HG03064 (cell line): ENCODE results near the gene KRTAP1-1.
"Not testable (repeated sequence)": the region's sequence is repeated elsewhere in the genome, so short reads cannot be mapped to it uniquely, and the experiment has no call there.

ENCODE experiments used
- ATAC-seq: cut with Tn5 transposase; IDR thresholded peaks from one replicate; pipeline ENCODE4 v1.9.1; 2021; ENCODE audit warnings: low read depth; ENCODE audit not compliant: unreplicated experiment

The KRTAP1-1 gene

GRCh38 chr17:41013181-41013580, 28.1 kb downstream of the KRTAP1-1 start:
- ATAC-seq = no peak

GRCh38 chr17:41012326-41013120, 28.7 kb downstream of the KRTAP1-1 start:
- ATAC-seq = no peak

- no peak for ATAC-seq
Measured at GRCh38 chr17:41010441-41010840, 30.8 kb downstream of the KRTAP1-1 start.

GRCh38 chr17:41009936-41010335, 31.3 kb downstream of the KRTAP1-1 start:
- ATAC-seq = no peak

- ATAC-seq = no peak
Measured at GRCh38 chr17:41009301-41009760, 31.9 kb downstream of the KRTAP1-1 start.

- no peak for ATAC-seq
Measured at GRCh38 chr17:41008811-41009210, 32.4 kb downstream of the KRTAP1-1 start, which contains the start of gene KRTAP3-1. Gene KRTAP3-1, minus strand, starts transcription at chr17:41009128. Its CDS starts 54 bp downstream, at chr17:41009074.

- no peak for ATAC-seq
Measured at GRCh38 chr17:41004397-41004796, 36.9 kb downstream of the KRTAP1-1 start.

- ATAC-seq = no peak
Measured at GRCh38 chr17:41003926-41004325, 37.3 kb downstream of the KRTAP1-1 start.

GRCh38 chr17:41002814-41003213, 38.4 kb downstream of the KRTAP1-1 start:
- no peak for ATAC-seq

- no peak for ATAC-seq
Measured at GRCh38 chr17:41001795-41002194, 39.5 kb downstream of the KRTAP1-1 start.

GRCh38 chr17:40999563-40999962, 41.7 kb downstream of the KRTAP1-1 start, which contains the start of gene KRTAP3-2:
Gene KRTAP3-2, minus strand, starts transcription at chr17:40999906. Its CDS starts 53 bp downstream, at chr17:40999853.
- ATAC-seq = not testable (repeated sequence)

GRCh38 chr17:40997361-40997760, 43.9 kb downstream of the KRTAP1-1 start:
- ATAC-seq = no peak

- no peak for ATAC-seq
Measured at GRCh38 chr17:40996829-40997228, 44.4 kb downstream of the KRTAP1-1 start.

- ATAC-seq = no peak
Measured at GRCh38 chr17:40995116-40995515, 46.1 kb downstream of the KRTAP1-1 start.

GRCh38 chr17:40993839-40994238, 47.4 kb downstream of the KRTAP1-1 start, which contains the start of gene KRTAP3-3:
Gene KRTAP3-3, minus strand, starts transcription at chr17:40994164. Its CDS starts 67 bp downstream, at chr17:40994097.
- no peak for ATAC-seq

GRCh38 chr17:40993084-40993483, 48.2 kb downstream of the KRTAP1-1 start:
- ATAC-seq = no peak

GRCh38 chr17:40992666-40993065, 48.6 kb downstream of the KRTAP1-1 start:
- no peak for ATAC-seq
